AG04449 (cell line): Measurements from ENCODE around the gene MTA2.

Source experiments
- CTCF ChIA-PET: fragments of 350-600 bp; formaldehyde crosslinking; extraction: SDS; loops from one replicate; lab custom pipeline; 2021; ENCODE audit warnings: antibody characterized with exemption; lab: Yijun Ruan, JAX
- POLR2A ChIA-PET: fragments of 400-600, 350-600 bp; formaldehyde crosslinking; extraction: SDS; loops from one replicate; lab custom pipeline; 2020; ENCODE audit warnings: antibody characterized with exemption, inconsistent platforms; lab: Yijun Ruan, JAX
- DNase-seq: peaks from one replicate; pipeline ENCODE4 v3.0.0-alpha.2; 2010; ENCODE audit warnings: low read depth, low spot score
- H3K4me3 ChIP-seq: 2 replicates; pipeline ENCODE4 v1.5.1; 2011; ENCODE audit warnings: low read depth, mild to moderate bottlenecking, control low read depth, low read length
- CTCF ChIP-seq: IDR thresholded peaks from one replicate; pipeline ENCODE4 v1.5.1; 2011; ENCODE audit warnings: mild to moderate bottlenecking, moderate library complexity, low read length, control low read depth, inconsistent platforms; ENCODE audit not compliant: insufficient read depth; ENCODE audit errors: missing control alignments

Gene MTA2

GRCh38 chr11:62559204-62559603 lies 42.5 kb downstream of the MTA2 start:
- no peak for TF ChIP-seq CTCF
- ChIA-PET CTCF (interaction anchor here (0.5 to 19.1 kb wide), 8 partner anchors 8 to 166 kb away, joined by 3 to 337 read pairs (median 42); partner anchors contain the start of genes AHNAK and SCGB1A1), POLR2A (interaction anchor here (2.9 to 5.0 kb wide), 2 partner anchors 15 to 164 kb away, joined by 12 to 55 read pairs; no protein-coding TSS in a partner anchor)
- no peak overlapping the region for H3K4me3 ChIP-seq
- DNase-seq: no peak

GRCh38 chr11:62558669-62559068 lies 43.0 kb downstream of the MTA2 start:
- POLR2A ChIA-PET: interaction anchor here (1.3 to 5.0 kb wide), 3 partner anchors 15 to 164 kb away, joined by 3 to 55 read pairs (median 12); no protein-coding TSS in a partner anchor
- no peak for TF ChIP-seq CTCF
- no peak for DNase-seq

DNA sequence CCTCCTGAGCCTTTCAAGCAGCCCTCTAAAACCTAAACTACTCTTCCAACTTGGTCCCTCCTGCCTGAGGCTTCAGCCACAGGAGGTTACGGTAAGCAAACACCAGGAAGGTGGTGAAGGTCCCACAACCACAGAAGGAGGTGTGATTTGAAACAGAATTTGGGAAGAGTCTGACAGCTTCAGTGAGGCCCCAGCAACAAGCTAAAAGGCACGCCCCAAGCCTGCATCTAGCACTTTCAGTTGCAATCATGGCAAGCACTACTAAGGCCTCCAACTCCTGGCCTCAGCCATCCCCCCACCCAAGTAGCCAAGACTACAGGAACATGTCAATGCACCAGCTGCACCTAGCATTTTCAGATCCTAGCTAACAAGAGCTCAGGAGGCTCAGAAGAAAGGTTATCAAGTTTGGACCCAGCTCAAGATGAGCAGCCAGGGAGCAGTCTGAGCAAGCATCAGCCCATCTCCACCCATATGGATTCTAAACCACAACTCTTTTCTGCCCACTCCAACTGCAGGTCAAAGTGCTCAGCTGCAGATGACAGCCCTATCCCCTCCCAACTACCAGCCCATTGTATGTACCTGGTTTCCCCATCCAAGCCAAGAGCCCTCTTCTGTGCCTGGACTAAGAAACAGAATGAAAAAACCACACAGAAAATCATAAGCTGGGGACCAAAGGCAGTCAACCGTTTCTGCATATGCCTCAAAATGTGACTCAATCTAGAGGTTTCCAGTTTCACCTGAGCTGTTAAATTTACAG lies 44.6 kb downstream of the MTA2 start:
- ChIA-PET POLR2A (interaction anchor here (0.7 to 5.0 kb wide), 7 partner anchors 10 to 108 kb away, joined by 3 to 55 read pairs (median 5); partner anchors contain the start of genes AHNAK, C11orf98, CSKMT and EEF1G), CTCF (interaction anchor here (0.8 to 19.1 kb wide), 7 partner anchors 11 to 164 kb away, joined by 3 to 337 read pairs (median 61); partner anchors contain the start of genes AHNAK and SCGB1A1)
- no peak for DNase-seq
- H3K4me3 ChIP-seq: no peak overlapping the region
- TF ChIP-seq CTCF: no peak

More at GRCh38 chr11:62558669-62559068, 43.0 kb downstream of the MTA2 start:
- no peak overlapping the region for H3K4me3 ChIP-seq
- CTCF ChIA-PET: interaction anchor here (5.2 to 19.1 kb wide), 4 partner anchors 12 to 165 kb away, joined by 61 to 337 read pairs (median 166); partner anchors contain the start of genes AHNAK and SCGB1A1

DNA sequence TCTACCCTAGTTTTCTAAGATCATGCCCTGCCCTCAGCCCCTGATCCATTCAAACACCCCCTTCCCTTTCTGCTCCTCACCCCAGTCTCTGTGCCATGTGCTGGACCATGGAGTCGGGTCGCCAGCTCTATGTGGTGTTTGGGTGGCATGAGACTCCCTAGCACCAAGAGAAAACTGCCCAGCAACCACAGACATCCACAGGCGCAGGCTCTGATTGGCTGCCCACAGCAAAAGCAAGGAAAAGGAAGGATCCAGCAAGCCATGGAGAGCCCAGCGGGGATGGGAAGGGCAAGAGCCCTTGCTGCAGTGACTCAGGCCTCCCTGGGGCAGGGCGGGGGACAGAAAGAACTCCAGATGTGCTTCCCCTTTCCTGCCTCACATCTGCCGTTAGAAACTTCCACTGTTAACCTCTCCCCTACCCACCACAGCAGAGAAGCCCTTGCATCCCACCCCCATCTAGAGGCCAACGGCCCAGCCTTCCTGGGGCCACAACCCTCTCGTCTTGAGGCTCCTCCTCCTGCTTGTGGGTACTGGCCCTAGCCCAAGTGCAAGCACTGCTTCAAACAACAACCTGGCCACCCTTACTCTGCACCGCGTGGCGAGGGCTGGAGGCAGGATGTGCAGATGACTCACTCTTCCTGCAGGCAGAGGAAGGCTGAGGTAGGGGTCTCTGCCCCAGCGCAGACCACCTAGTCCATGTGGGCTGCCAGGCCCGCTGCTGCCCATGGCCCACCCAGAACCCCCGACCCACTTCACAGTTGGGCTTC lies 45.4 kb downstream of the MTA2 start:
- peak overlapping the region; percentile 39 for H3K4me3 ChIP-seq
- TF ChIP-seq CTCF: no peak
- ChIA-PET POLR2A (interaction anchor here (1.0 to 5.0 kb wide), 7 partner anchors 9 to 35 kb away, joined by 3 to 77 read pairs (median 6); partner anchors contain the start of genes AHNAK, EEF1G and TUT1), CTCF (interaction anchor here (0.7 to 19.1 kb wide), 8 partner anchors 13 to 163 kb away, joined by 3 to 337 read pairs (median 52); partner anchors contain the start of genes AHNAK and SCGB1A1)
- peak; percentile 70 for DNase-seq

GRCh38 chr11:62555464-62556107 lies 46.1 kb downstream of the MTA2 start:
- DNase-seq: no peak
- H3K4me3 ChIP-seq: peak overlapping the region; percentile 39
- ChIA-PET POLR2A (interaction anchor here (1.0 to 4.7 kb wide), 4 partner anchors 9 to 18 kb away, joined by 3 to 77 read pairs (median 7); partner anchors contain the start of genes AHNAK and EEF1G), CTCF (interaction anchor here (0.7 to 19.1 kb wide), 6 partner anchors 13 to 161 kb away, joined by 3 to 337 read pairs (median 26); partner anchors contain the start of genes AHNAK and SCGB1A1)
- no peak for TF ChIP-seq CTCF
